ENCODE data around the gene UBE2E1.

- TF ChIP-seq EZH2 (IDR thresholded peaks at IDR 0.05; ENCODE audit: low read depth) (no peak), CTCF (conservative IDR thresholded peaks at IDR 0.05) (no peak)
Measured at GRCh38 chr3:23832523-23832922, 26.8 kb downstream of the UBE2E1 start.

Data from PC-9 (cell line).